Measurements from ENCODE around the gene ALDOB.
"Not testable (repeated sequence)": the region's sequence is repeated elsewhere in the genome, so short reads cannot be mapped to it uniquely, and the experiment has no call there.

The ALDOB gene

DNA sequence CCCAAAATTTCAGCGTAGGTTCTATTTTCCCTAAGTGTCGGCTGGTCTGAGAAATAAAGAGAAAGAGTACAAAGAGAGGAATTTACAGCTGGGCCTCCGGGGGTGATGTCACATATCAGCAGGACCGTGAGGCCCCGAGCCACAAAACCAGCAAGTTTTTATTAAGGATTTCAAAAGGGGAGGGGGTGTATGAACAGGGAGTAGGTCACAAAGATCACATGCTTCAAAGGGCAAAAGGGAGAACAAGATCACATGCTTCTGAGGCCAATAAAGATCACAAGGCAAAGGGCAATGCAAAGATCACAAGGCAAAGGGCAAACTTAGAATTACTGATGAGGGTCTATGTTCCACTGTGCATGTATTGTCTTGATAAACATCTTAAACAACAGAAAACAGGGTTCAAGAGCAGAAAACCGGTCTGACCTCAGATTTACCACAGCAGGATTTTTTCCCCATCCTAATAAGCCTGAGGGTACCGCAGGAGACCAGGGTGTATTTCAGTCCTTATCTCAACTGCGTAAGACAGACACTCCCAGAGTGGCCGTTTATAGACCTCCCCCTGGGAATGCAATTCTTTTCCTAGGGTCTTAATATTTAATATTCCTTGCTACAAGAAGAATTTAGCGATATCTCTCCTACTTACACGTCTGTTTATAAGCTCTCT is 50.6 kb downstream of the ALDOB start, which contains the start of gene BAAT:
TSS of gene BAAT (minus strand) at position 134 of the 664 bp plus-strand sequence. CDS start 13,602 bp downstream, outside the sequence.
- not testable (repeated sequence) for DNase-seq

- DNase-seq, result no peak
These were observed 52.2 kb downstream of the ALDOB start for GRCh38 chr9:101383361-101383760.

- no peak for DNase-seq
These were observed 53.7 kb downstream of the ALDOB start for GRCh38 chr9:101381833-101382342.

DNA sequence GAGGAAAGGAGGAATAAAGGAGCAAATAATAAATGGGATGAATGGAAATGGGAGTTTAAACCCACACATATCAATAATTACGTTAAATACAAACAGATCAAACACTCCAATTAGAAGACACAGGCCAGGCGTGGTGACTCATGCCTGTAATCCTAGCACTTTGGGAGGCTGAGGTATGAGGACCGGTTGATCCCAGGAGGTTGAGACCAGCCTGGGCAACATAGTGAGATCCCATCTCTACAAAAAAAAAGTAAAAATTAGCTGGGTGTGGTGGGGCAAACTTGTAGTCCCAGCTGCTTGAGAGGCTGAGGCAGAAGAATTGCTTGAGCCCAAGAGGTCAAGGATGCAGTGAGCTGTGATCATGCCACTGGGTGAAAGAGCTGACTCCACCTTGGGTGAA is 54.5 kb downstream of the ALDOB start:
- DNase-seq, result no peak

- no peak for DNase-seq
These were observed 55.3 kb downstream of the ALDOB start for GRCh38 chr9:101380295-101380694.

DNA sequence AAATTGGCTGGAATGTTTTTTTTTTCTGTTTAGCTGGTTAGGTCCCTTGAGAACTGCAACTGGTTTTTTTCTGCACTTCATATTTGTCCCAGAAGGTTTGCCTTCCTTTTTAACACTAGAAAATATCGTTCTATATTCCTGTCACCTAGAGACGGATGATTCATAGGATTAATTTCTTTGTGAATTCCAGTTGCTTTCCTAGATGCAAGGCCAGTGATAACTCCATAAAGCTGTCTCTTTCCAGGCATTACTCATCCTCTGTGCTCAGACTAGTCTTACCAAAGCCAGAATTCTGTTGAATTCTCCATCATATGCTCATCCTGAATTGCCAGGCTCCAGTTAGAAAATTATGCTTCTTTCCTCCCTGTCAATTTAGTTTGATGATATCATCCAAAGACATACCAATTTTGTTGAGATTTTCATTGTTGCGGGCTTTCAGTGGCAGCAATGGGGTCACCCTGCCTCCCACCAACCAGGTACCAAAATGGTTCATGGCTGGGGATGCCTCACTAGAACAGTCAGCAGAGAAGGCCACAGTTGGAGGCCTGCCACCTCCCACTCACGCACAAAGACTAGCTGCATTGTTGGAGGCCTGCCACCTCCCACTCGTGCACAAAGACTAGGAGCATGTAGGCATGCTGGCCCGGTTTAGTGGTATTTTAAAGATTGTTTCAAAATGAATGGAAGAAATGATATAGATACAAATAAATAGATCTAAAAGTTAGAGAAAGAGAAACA is 59.3 kb downstream of the ALDOB start:
- DNase-seq, result peak in 1 of 51 donors; percentile 66

DNA sequence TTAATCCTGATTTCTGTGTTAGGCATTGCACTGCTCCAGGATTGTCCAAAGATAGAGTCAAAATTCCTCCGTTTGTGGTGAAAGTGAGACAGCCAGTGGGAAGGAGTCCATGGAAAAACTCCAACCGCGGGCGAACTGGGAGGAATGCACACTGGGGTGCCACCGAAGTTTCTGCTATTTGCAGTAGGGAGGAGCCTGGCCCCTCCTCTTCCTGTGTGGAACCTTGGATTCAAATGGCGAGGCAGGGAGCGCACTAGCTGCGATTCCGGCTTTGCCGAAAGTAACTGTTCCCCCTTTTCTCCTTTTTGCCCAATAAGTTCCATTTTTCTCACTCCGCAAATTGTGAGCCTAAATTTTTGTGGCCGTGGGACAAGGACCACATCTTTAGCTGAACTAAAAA is 60.0 kb downstream of the ALDOB start:
- no peak for DNase-seq

- no peak for DNase-seq
These were observed 63.1 kb downstream of the ALDOB start for GRCh38 chr9:101372327-101373118.

- no peak for DNase-seq
These were observed 63.8 kb downstream of the ALDOB start for GRCh38 chr9:101371813-101372212.
